SW 1271 (cell line): Measurements from ENCODE around the gene PTPRN2.
A peak's percentile ranks its signal among the peaks of the same experiment; 100 is the strongest.
"Not testable (repeated sequence)": the region's sequence is repeated elsewhere in the genome, so short reads cannot be mapped to it uniquely, and the experiment has no call there.

Source experiments
- DNase-seq, 2 experiments: peaks; one replicate each; lab custom pipeline; 2025; lab: John Stamatoyannopoulos, UW

The PTPRN2 gene

GRCh38 chr7:158516524-158516923, 71.1 kb downstream of the PTPRN2 start:
- DNase-seq, result no peak

GRCh38 chr7:158512869-158513268, 74.8 kb downstream of the PTPRN2 start:
- no peak for DNase-seq

DNA sequence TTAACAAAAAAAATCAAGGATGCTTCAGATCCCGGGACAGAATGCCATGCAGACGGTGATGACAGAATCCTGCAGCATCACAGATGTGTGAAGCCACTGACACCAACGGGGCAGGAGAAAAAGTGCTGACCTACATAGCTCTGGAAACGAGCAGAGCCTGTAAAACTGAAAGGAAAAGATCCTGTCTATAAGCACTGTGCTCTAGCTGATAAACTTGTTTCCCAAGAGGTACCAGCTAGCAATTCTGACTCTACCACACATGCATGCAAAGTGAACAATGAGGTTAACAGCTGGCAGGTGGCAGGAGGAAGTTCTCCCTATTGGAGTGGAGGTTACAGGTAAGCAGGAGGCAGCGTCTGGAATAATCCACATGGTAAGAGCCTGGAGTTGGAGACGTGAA, 75.6 kb downstream of the PTPRN2 start:
- DNase-seq, result no peak

GRCh38 chr7:158508802-158509385, 78.7 kb downstream of the PTPRN2 start:
- no peak for DNase-seq

DNA sequence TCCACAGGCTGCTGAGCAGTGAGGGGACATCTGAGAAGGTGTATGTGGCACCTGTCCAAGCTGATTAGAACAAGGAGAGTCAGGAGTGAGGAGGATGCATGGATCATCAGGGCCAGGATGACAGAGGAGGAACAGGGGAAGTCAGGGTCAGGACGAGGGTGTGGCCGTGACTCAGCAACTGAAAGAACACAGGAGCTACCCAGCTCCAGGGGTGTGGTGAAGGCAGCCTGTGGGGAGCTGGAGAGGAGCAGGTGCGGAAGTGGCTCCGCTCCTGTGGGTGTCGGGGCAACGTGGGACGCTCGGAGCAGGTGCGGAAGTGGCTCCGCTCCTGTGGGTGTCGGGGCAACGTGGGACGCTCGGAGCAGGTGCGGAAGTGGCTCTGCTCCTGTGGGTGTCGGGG, 79.3 kb downstream of the PTPRN2 start:
- DNase-seq, result peak in 1 of 2 experiments; percentile 6

- no peak for DNase-seq
These were observed 79.7 kb downstream of the PTPRN2 start for GRCh38 chr7:158507917-158508316.

DNA sequence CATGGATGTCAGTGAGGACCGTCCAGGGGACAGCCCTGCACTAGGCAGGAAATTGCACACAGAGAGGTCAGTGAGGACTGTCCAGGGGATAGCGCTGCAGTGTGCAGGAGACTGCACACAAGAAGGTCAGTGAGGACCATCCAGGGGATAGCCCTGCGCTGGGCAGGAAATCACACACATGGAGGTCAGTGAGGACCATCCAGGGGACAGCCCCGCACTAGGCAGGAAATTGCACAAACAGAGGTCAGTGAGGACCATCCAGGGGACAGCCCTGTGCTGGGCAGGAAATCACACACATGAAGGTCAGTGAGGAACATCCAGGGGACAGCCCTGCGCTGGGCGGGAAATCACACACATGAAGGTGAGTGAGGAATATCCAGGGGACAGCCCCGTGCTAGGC, 80.4 kb downstream of the PTPRN2 start:
- not testable (repeated sequence) for DNase-seq

DNA sequence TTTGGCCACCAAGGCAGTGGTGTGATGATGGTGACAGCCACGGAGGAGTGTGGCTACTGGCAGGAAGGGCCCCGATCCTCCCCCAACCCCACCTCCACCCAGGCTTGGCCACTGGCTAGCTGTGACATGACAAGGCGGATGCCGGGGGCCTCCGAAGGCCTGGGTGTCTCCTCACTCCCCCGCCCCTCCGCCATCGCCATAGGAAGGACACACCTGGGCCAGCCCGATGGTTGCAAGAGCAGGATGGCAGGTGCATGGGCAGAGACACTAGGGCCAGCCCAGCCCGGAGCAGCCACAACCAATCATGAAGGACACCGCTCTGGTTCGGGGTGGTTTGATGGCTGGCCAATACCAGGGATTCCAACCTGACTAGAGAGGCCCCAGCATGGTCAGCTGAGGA, 81.0 kb downstream of the PTPRN2 start:
- DNase-seq, result no peak

DNA sequence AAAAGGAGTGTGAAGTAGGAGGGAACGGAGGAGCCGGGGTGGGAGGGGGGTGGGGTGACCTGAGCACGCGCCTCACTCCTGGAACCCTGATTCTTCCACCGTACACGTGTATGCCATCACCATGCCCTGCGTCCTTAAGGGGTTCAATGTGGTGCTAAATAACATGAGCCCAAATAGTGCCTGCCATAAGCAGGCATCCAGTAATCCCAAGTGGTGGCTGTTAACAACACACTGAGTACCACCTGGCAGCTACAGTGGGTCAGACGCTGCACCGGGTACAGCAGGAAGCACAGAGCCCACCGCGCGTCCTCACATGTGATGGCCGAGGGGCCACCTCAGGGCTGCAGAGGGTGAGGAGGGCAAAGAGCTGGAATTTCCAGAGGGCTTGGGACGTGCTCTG, 81.9 kb downstream of the PTPRN2 start:
- no peak for DNase-seq

GRCh38 chr7:158502068-158502750, 85.4 kb downstream of the PTPRN2 start:
- DNase-seq, result no peak

GRCh38 chr7:158501393-158502067, 86.1 kb downstream of the PTPRN2 start:
- no peak for DNase-seq

GRCh38 chr7:158500651-158501052, 87.0 kb downstream of the PTPRN2 start:
- no peak for DNase-seq

DNA sequence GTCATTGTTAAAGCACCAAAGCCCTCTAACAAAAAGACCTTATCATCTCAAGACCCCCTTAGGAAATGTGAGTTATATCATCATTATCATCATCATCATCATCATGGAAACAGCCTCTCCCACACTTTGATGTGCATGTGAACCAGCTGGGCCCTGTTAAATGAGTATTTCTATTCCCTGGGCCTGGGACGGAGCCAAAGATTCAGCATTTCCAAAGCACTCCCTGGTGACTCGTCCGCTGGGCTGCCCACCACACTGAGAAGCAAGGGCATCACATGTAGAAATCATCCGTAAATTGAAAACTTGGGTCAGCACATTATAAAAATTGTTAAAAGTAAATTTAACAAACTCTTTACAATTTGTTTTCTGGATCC, 88.6 kb downstream of the PTPRN2 start:
- no peak for DNase-seq

- DNase-seq, result no peak
These were observed 89.1 kb downstream of the PTPRN2 start for GRCh38 chr7:158498443-158499081.

DNA sequence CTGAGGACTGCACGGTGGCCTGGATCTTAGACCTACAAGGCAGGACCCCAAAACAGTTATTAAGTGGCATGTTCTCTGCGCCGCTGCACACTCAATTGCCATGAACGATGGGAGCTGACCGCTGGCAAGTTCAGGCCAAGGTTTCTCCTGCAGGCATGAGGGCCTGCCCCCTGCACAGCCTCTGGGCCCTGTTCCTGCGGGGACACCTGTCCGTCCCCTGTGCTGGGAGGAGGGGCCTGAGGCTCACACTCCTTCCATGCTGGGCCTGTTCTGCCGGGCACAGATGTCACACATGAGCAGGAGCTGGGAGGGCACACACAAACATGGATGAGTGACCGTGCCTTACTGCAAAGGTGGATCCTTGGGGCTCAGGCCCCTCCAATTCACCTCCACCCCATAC, 90.0 kb downstream of the PTPRN2 start:
- no peak for DNase-seq

DNA sequence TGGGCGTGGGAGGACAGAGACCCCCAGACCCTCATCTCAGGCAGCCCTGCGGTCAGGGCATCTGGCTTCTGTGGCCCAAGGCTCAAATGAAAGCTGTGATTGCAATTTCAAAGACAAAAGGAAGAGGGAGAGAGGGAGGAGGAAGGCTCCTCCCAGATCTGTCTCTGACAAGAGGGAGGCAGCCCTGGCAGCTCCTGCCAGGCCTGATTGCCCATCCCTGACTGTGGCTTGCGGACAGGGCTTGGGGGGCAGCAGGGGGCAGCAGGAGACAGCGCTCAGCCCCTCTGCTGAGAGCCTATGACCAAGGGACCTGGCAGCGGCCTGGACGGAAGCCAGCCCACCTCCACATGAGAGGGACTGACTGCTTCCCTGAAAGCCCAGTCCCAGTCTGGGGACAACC, 91.8 kb downstream of the PTPRN2 start:
- DNase-seq, result peak; percentile 16 to 43

DNA sequence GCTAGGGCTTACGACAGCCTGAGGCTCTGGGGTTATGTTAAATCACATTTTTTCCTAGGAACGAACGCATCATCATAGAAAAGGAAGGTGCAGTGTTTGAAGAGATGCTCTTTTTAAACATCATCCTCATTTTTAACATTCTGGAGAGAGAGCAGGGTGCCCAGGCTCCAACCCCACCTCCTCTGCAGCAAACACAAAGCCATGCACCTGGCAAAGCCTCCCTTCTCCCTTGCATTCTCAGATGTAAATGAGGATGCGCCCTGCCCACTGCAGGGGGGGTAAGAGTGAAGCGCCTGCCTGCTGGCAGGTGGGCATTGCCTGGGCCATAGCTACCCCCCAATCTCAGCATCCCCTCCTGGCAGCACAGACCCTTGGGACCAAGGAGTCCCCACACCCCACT, 92.4 kb downstream of the PTPRN2 start:
- no peak for DNase-seq

GRCh38 chr7:158494643-158495042, 93.0 kb downstream of the PTPRN2 start:
- DNase-seq, result no peak

- no peak for DNase-seq
These were observed 93.4 kb downstream of the PTPRN2 start for GRCh38 chr7:158494162-158494586.

DNA sequence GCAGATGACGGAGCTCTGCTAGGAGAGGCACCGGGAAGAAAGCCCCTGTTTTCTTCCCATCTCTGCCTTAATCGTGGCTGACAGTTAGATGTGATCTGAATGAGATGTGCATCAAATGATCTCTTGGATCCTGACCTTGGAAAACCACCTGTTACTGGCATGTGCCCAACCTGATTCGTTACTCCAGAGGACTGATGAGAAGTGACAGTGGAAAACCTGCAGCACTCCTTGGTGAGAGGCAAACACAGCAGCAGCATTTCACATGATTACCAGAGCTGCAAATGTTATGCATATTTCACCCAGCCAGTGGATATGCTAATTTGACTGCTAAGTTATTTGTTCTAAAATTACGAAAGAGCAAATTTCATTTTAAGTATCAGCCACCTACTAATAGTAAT, 95.3 kb downstream of the PTPRN2 start:
- DNase-seq, result no peak

GRCh38 chr7:158491094-158491493, 96.5 kb downstream of the PTPRN2 start:
- no peak for DNase-seq

DNA sequence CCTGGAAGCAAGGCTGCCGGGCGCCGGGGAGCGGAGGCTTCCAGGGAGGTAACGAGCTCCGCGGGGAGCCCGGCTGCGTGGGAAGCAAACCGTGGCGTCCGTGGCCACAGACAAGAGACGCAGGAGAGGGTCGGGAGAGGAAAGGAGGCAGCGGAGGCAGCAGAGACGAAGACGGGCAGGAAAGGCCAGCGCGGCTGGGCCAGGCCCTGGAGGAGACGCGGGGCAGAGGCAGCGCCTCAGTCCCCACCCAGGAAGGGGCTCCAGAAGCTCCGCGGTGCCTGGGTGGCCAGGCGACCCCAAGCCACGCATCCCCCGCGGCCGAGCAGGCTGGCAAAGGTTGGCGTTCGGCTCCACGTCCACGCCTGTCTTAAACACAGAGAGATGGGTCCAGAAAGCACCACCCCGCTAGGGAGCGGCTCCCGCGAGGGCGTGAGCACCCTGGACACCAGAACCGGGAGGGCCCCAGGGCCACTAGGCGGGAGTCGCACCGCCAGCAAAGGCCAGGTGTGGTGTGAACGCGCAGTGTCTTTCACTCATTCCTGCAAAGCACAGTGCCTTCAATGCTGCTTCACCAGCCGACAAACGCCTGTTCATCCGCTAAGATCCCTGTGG, 97.3 kb downstream of the PTPRN2 start:
- no peak for DNase-seq
